GM12878 (cell line): ENCODE results near the gene SMARCE1. TPM values are rescaled to one million over a fixed set of nuclear protein-coding genes. Genes with fewer than 3 reads are reported as not detected.

Experiments used
- ATAC-seq: fragments of 200-7000 bp; cut with Tn5 transposase; 3 replicates; pipeline ENCODE4 v1.9.1; 2020; ENCODE audit warnings: mild to moderate bottlenecking, moderate library complexity
- BruUV-seq: library from RNA; stranded (reverse); fragments of 400-500 nt; replicated peaks from 2 replicates; lab custom pipeline; 2021; lab: Mats Ljungman, UMichigan
- CTCF ChIA-PET: fragments of 300-600 bp; sonication (Branson Sonifier 250); formaldehyde crosslinking; extraction: SDS; loops from one replicate; lab custom pipeline; 2021; ENCODE audit warnings: inconsistent platforms; lab: Yijun Ruan, JAX
- POLR2A ChIA-PET: fragments of 350-600 bp; formaldehyde crosslinking; extraction: SDS; loops from one replicate; lab custom pipeline; 2021; ENCODE audit warnings: inconsistent platforms; lab: Charles Lee
- RAD21 ChIA-PET: fragments of 300-600 bp; sonication (Branson Sonifier 250); formaldehyde crosslinking; loops from one replicate; lab custom pipeline; 2023; ENCODE audit warnings: antibody characterized with exemption; ENCODE audit not compliant: unreplicated experiment; lab: Charles Lee
- SMC1A ChIA-PET: fragments of 300-600 bp; sonication (Branson Sonifier 250); formaldehyde crosslinking; loops from one replicate; lab custom pipeline; 2023; ENCODE audit not compliant: unreplicated experiment, uncharacterized antibody; lab: Charles Lee
- DNase-seq: peaks from one replicate; pipeline ENCODE4 v3.0.0-alpha.2; 2011; ENCODE audit warnings: low read depth, low spot score
- FAIRE-seq: peaks from 3 replicates; lab custom pipeline; 2011; peaks lifted over from hg19 to GRCh38; lab: Jason Lieb, UNC
- H2AFZ ChIP-seq: 2 replicates; pipeline ENCODE4 v1.6.0; 2011; ENCODE audit warnings: low read depth, low read length, control low read depth; ENCODE audit not compliant: control insufficient read depth
- H3K27ac ChIP-seq: 2 replicates; pipeline ENCODE4 v1.5.1; 2011; ENCODE audit warnings: control low read depth; ENCODE audit not compliant: control insufficient read depth, insufficient read depth
- H3K27me3 ChIP-seq, 2 experiments: replicated peaks in 1 of 2; 2 replicates each; pipeline versions ENCODE4 v1.6.0 to v1.6.1; 2011; ENCODE audit warnings: low read length in 1 of 2; ENCODE audit not compliant: control insufficient read depth in 2 of 2, insufficient read depth in 2 of 2
- H3K36me3 ChIP-seq, 2 experiments: 2 replicates each; pipeline ENCODE4 v1.5.1; 2011; ENCODE audit warnings: low read length in 1 of 2; ENCODE audit not compliant: control insufficient read depth in 2 of 2, insufficient read depth in 2 of 2
- H3K4me1 ChIP-seq: 2 replicates; pipeline ENCODE4 v1.6.1; 2011; ENCODE audit warnings: mild to moderate bottlenecking, low read length, moderate library complexity, mixed read lengths; ENCODE audit not compliant: control insufficient read depth, insufficient read depth
- H3K4me2 ChIP-seq: 2 replicates; pipeline ENCODE4 v1.6.0; 2011; ENCODE audit warnings: control low read depth; ENCODE audit not compliant: control insufficient read depth, insufficient read depth
- H3K4me3 ChIP-seq: fragments of 200-600 bp; sonication (generic); 2 replicates; pipeline ENCODE4 v1.5.1; 2016
- H3K79me2 ChIP-seq: 2 replicates; pipeline ENCODE4 v1.6.0; 2011; ENCODE audit warnings: low read length; ENCODE audit not compliant: control insufficient read depth, insufficient read depth
- H3K9ac ChIP-seq: 2 replicates; pipeline ENCODE4 v1.8.0; 2011; ENCODE audit warnings: low read length, control low read depth, mixed read lengths; ENCODE audit not compliant: control insufficient read depth, insufficient read depth
- H3K9me3 ChIP-seq: replicated peaks from 3 replicates; pipeline ENCODE4 v1.5.1; 2011; ENCODE audit warnings: mild to moderate bottlenecking, low read length; ENCODE audit not compliant: control insufficient read depth, insufficient read depth
- H4K20me1 ChIP-seq: 2 replicates; pipeline ENCODE4 v1.6.0; 2011; ENCODE audit not compliant: control insufficient read depth, insufficient read depth
- CEBPB ChIP-seq, 2 experiments: fragments of 150-350 bp in 1 of 2; IDR thresholded peaks; 2 replicates each; pipeline ENCODE4 v1.6.1; 2012 to 2014; ENCODE audit warnings: low read depth in 2 of 2, low read length in 2 of 2, borderline replicate concordance in 1 of 2, inconsistent platforms in 1 of 2
- MTA2 ChIP-seq: fragments of 450-650 bp; IDR thresholded peaks from 2 replicates; pipeline ENCODE4 v1.6.1; 2016; ENCODE audit warnings: low read depth, mild to moderate bottlenecking, moderate library complexity
- NFIC ChIP-seq: IDR thresholded peaks from 2 replicates; pipeline ENCODE4 v1.6.1; 2012; ENCODE audit warnings: low read depth, mild to moderate bottlenecking, inconsistent platforms, low read length, moderate library complexity
- NR2C1 ChIP-seq: fragments of 450-650 bp; IDR thresholded peaks from 2 replicates; pipeline ENCODE4 v1.6.1; 2017; ENCODE audit warnings: antibody characterized with exemption, mild to moderate bottlenecking, moderate library complexity
- SIX5 ChIP-seq: IDR thresholded peaks from 2 replicates; pipeline ENCODE4 v1.6.1; 2011; ENCODE audit warnings: mild to moderate bottlenecking, low read depth, low read length, moderate library complexity; ENCODE audit not compliant: severe bottlenecking
- SREBF1 ChIP-seq: IDR thresholded peaks from 2 replicates; pipeline ENCODE4 v1.6.1; 2012; ENCODE audit warnings: mild to moderate bottlenecking, low read length
- WGBS: methylation state at CpG from one replicate; pipeline ENCODE4 v1.1.6; 2016; ENCODE audit warnings: low lambda C conversion rate; ENCODE audit not compliant: insufficient replicate concordance, insufficient coverage; ENCODE audit errors: missing lambda C conversion rate; 5-methylcytosine and 5-hydroxymethylcytosine counted together
- in situ Hi-C: fragments of 300-500 bp; cut with MboI; formaldehyde crosslinking; loops from 9 replicates; pipeline ENCODE4 v1.14.3; 2018; ENCODE audit warnings: mixed read lengths
- intact Hi-C: fragments of 100-400 bp; cut with micrococcal nuclease; formaldehyde crosslinking; loops from one replicate; pipeline ENCODE4 v1.14.2; 2022; ENCODE audit not compliant: unreplicated experiment
- polyA plus RNA-seq, 11 experiments: library from polyadenylated mRNA; depleted of rRNA in 4 of 11; unstranded in 6 of 11; stranded (reverse) in 5 of 11; fragments of >200 nt; fragmentation: Nextera tagmentation in 4 of 11; fragmentation: Illumina TruSeq in 1 of 11; extraction: Ambion mirVana in 4 of 11; extraction: Trizol in 1 of 11; gene quantifications; 1 replicate in 1 of 11; 2 replicates in 10 of 11; pipeline versions ENCODE4 v1.2.1 to v1.2.3, GENCODE V29; 2011 to 2016; ENCODE audit warnings: inconsistent platforms in 2 of 11, missing spikeins in 2 of 11, low read depth in 1 of 11
- total RNA-seq, 4 experiments: library from RNA; depleted of rRNA in 3 of 4; stranded (reverse); fragments of >200 nt in 3 of 4; fragmentation: Illumina TruSeq in 1 of 4; extraction: Trizol in 1 of 4; gene quantifications; 2 replicates each; pipeline versions ENCODE4 v1.2.1 to v1.2.3, GENCODE V29; 2013 to 2021
- TF ChIP-seq, protein P1 (sequence below): fragments of 450-650 bp; IDR thresholded peaks from 2 replicates; pipeline ENCODE4 v1.6.1; 2017; ENCODE audit warnings: mild to moderate bottlenecking, low read depth, inconsistent platforms; ENCODE audit not compliant: poor library complexity, severe bottlenecking
- TF ChIP-seq, protein P2 (sequence below): fragments of 450-650 bp; IDR thresholded peaks from 2 replicates; pipeline ENCODE4 v1.6.1; 2016; ENCODE audit warnings: mild to moderate bottlenecking
- TF ChIP-seq, protein P3 (sequence below): IDR thresholded peaks from 2 replicates; pipeline ENCODE4 v1.6.1; 2012; ENCODE audit warnings: mild to moderate bottlenecking, low read depth, low read length

The SMARCE1 gene
- total and polyA plus RNA-seq, 10 of the 15 experiments (the other 5 are each of a cell fraction or from before 2014, with no cell fraction given), result 87.9 to 191 (median 132) TPM

DNA sequence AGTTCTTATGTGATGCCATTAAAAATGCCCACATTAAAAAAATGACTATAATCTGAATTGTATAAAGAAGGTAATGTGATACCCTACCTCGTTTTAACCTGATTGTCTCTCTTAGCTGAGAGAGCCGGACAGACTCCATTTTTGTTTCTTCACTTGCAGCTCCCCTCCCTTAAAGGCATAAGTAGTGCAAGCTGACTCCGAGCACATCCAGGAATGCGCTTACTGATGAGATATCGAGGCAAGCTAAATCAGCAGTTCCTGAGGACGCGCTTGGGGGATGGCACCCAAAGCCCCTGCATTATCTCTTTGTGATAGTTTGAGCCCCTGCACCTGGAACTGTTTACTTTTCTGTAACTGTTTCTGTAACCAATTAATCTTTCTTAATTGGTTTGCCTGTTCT, 49.7 kb upstream of the SMARCE1 start:
- no peak for ATAC-seq
- ChIA-PET CTCF (interaction anchor here (0.7 to 1.8 kb wide), 2 partner anchors 13 to 396 kb away, joined by 4 to 5 read pairs; no protein-coding TSS in a partner anchor), RAD21 (interaction anchor here (0.8 kb wide), 1 partner anchor 94 kb away, joined by 3 read pairs; no protein-coding TSS in a partner anchor), POLR2A (no interaction called here), SMC1A (interaction anchor here (0.8 to 8.1 kb wide), 5 partner anchors 8 to 95 kb away, joined by 3 to 58 read pairs (median 5); no protein-coding TSS in a partner anchor)
- Histone ChIP-seq H3K4me1 (no peaks in the 10 kb centered on the region), H2AFZ (no peak overlapping the region), H3K4me3 (no peak overlapping the region), H3K36me3 (no peaks in the 10 kb centered on the region), H3K79me2 (no peaks in the 10 kb centered on the region), H3K9me3 (no peaks in the 10 kb centered on the region), H3K27me3 (no peaks in the 10 kb centered on the region; a peak in 1 of 4 replicates), H4K20me1 (no peaks in the 10 kb centered on the region), H3K27ac (no peak overlapping the region), H3K9ac (no peak overlapping the region), H3K4me2 (no peak overlapping the region)
- BruUV-seq, result no TSS peak
- FAIRE-seq, result no peak
- DNase-seq, result no peak
- no peak for TF ChIP-seq CEBPB (IDR thresholded peaks at IDR 0.05; ENCODE audit: borderline replicate concordance in 1 of 2, low read depth in 2 of 2, low read length in 2 of 2)
- WGBS, result 43% methylated on average over 7 of the region's 7 CpGs
- in situ Hi-C loops, result no loop called here
- intact Hi-C loops, result no loop called here

DNA sequence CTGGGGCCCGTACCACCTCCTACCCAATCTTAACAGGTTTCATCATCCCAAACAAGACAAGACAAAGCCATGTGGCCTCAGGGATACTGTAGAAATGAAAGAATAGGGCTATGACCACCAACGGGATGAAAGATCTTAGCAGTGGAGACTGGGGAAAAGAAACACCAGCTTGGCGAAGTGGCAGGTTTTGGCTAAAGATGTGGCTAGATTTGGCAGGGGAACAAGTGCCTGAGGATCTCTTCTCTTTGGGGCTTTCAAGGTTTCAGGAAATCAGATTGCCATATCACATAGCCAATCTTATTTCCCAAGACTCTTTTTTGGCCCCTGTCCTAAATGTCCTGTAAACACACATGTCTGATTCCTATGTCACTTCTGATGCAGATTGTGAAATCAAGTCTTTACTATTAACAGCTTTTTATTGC, 49.0 kb upstream of the SMARCE1 start:
- H3K79me2 ChIP-seq, result no peaks in the 10 kb centered on the region
- CTCF ChIA-PET, result interaction anchor here (1.8 kb wide), 1 partner anchor 12 kb away, joined by 5 read pairs; no protein-coding TSS in a partner anchor
- no peaks in the 10 kb centered on the region for H3K36me3 ChIP-seq
- SMC1A ChIA-PET, result interaction anchor here (1.1 to 8.1 kb wide), 4 partner anchors 9 to 31 kb away, joined by 3 to 58 read pairs (median 6); no protein-coding TSS in a partner anchor
- no peaks in the 10 kb centered on the region for H3K9me3 ChIP-seq
- H3K9ac ChIP-seq, result no peak overlapping the region
- DNase-seq (no peak), ATAC-seq (no peak), FAIRE-seq (no peak)
- no TSS peak for BruUV-seq
- no peak overlapping the region for H2AFZ ChIP-seq
- no peak overlapping the region for H3K4me2 ChIP-seq
- intact Hi-C loops (no loop called here), in situ Hi-C loops (no loop called here)
- no peak overlapping the region for H3K4me3 ChIP-seq
- H3K27me3 ChIP-seq, result no peaks in the 10 kb centered on the region; a peak in 1 of 4 replicates
- H3K4me1 ChIP-seq, result no peaks in the 10 kb centered on the region
- POLR2A ChIA-PET, result no interaction called here
- H3K27ac ChIP-seq, result no peak overlapping the region
- 16% methylated on average over 3 of the region's 3 CpGs for WGBS
- no peaks in the 10 kb centered on the region for H4K20me1 ChIP-seq
- RAD21 ChIA-PET, result no interaction called here
- TF ChIP-seq, protein P1, sequence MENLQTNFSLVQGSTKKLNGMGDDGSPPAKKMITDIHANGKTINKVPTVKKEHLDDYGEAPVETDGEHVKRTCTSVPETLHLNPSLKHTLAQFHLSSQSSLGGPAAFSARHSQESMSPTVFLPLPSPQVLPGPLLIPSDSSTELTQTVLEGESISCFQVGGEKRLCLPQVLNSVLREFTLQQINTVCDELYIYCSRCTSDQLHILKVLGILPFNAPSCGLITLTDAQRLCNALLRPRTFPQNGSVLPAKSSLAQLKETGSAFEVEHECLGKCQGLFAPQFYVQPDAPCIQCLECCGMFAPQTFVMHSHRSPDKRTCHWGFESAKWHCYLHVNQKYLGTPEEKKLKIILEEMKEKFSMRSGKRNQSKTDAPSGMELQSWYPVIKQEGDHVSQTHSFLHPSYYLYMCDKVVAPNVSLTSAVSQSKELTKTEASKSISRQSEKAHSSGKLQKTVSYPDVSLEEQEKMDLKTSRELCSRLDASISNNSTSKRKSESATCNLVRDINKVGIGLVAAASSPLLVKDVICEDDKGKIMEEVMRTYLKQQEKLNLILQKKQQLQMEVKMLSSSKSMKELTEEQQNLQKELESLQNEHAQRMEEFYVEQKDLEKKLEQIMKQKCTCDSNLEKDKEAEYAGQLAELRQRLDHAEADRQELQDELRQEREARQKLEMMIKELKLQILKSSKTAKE, result no peak
- TF ChIP-seq SREBF1 (no peak), SIX5 (no peak), MTA2 (no peak), NR2C1 (no peak), NFIC (no peak)
- TF ChIP-seq, protein P2, sequence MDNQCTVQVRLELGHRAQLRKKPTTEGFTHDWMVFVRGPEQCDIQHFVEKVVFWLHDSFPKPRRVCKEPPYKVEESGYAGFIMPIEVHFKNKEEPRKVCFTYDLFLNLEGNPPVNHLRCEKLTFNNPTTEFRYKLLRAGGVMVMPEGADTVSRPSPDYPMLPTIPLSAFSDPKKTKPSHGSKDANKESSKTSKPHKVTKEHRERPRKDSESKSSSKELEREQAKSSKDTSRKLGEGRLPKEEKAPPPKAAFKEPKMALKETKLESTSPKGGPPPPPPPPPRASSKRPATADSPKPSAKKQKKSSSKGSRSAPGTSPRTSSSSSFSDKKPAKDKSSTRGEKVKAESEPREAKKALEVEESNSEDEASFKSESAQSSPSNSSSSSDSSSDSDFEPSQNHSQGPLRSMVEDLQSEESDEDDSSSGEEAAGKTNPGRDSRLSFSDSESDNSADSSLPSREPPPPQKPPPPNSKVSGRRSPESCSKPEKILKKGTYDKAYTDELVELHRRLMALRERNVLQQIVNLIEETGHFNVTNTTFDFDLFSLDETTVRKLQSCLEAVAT, result no peak
- TF ChIP-seq, protein P3, sequence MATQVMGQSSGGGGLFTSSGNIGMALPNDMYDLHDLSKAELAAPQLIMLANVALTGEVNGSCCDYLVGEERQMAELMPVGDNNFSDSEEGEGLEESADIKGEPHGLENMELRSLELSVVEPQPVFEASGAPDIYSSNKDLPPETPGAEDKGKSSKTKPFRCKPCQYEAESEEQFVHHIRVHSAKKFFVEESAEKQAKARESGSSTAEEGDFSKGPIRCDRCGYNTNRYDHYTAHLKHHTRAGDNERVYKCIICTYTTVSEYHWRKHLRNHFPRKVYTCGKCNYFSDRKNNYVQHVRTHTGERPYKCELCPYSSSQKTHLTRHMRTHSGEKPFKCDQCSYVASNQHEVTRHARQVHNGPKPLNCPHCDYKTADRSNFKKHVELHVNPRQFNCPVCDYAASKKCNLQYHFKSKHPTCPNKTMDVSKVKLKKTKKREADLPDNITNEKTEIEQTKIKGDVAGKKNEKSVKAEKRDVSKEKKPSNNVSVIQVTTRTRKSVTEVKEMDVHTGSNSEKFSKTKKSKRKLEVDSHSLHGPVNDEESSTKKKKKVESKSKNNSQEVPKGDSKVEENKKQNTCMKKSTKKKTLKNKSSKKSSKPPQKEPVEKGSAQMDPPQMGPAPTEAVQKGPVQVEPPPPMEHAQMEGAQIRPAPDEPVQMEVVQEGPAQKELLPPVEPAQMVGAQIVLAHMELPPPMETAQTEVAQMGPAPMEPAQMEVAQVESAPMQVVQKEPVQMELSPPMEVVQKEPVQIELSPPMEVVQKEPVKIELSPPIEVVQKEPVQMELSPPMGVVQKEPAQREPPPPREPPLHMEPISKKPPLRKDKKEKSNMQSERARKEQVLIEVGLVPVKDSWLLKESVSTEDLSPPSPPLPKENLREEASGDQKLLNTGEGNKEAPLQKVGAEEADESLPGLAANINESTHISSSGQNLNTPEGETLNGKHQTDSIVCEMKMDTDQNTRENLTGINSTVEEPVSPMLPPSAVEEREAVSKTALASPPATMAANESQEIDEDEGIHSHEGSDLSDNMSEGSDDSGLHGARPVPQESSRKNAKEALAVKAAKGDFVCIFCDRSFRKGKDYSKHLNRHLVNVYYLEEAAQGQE, result no peak
